Fibroblast of lung (primary cell): ENCODE data around the gene MED15. TPM values are rescaled to one million over a fixed set of nuclear protein-coding genes. Genes with fewer than 3 reads are reported as not detected.

Experiments used
- DNase-seq, 2 donors: peaks; one replicate each; pipeline versions ENCODE4 v3.0.0 to v3.0.0-alpha.2; 2010; ENCODE audit warnings: low read depth in 2 of 2
- H2AFZ ChIP-seq: 2 replicates; pipeline ENCODE4 v1.5.1; 2012; ENCODE audit warnings: low read length, control low read depth, inconsistent platforms
- H3K27ac ChIP-seq: 2 replicates; pipeline ENCODE4 v1.5.1; 2011; ENCODE audit warnings: low read length, control low read depth; ENCODE audit not compliant: insufficient read depth
- H3K27me3 ChIP-seq: 2 replicates; pipeline ENCODE4 v1.5.1; 2011; ENCODE audit warnings: mild to moderate bottlenecking, low read length; ENCODE audit not compliant: control insufficient read depth, insufficient read depth
- H3K36me3 ChIP-seq: 2 replicates; pipeline ENCODE4 v1.5.1; 2011; ENCODE audit warnings: low read length; ENCODE audit not compliant: control insufficient read depth, insufficient read depth
- H3K4me1 ChIP-seq: 2 replicates; pipeline ENCODE4 v1.5.1; 2011; ENCODE audit warnings: low read length; ENCODE audit not compliant: control insufficient read depth, insufficient read depth; ENCODE audit errors: extremely low read depth
- H3K4me2 ChIP-seq: 2 replicates; pipeline ENCODE4 v1.5.1; 2011; ENCODE audit warnings: low read length, control low read depth; ENCODE audit not compliant: insufficient read depth; ENCODE audit errors: extremely low read depth
- H3K4me3 ChIP-seq, 4 experiments: fragments of 200-600 bp in 1 of 4; sonication (generic) in 1 of 4; replicated peaks in 1 of 4; 2 replicates each; pipeline ENCODE4 v1.5.1; 2011 to 2016; ENCODE audit warnings: low read length in 4 of 4, low read depth in 3 of 4, mild to moderate bottlenecking in 3 of 4, control low read depth in 2 of 4, inconsistent platforms in 1 of 4, mixed read lengths in 1 of 4; ENCODE audit not compliant: insufficient read depth in 1 of 4; ENCODE audit errors: control extremely low read depth in 1 of 4
- H3K79me2 ChIP-seq: 2 replicates; pipeline ENCODE4 v1.5.1; 2012; ENCODE audit warnings: mild to moderate bottlenecking, low read length, inconsistent platforms; ENCODE audit not compliant: control insufficient read depth, insufficient read depth
- H3K9ac ChIP-seq: 2 replicates; pipeline ENCODE4 v1.5.1; 2011; ENCODE audit warnings: mild to moderate bottlenecking, low read length, control low read depth; ENCODE audit not compliant: insufficient read depth
- H3K9me3 ChIP-seq: 2 replicates; pipeline ENCODE4 v1.5.1; 2012; ENCODE audit warnings: low read depth, low read length; ENCODE audit not compliant: control insufficient read depth, insufficient read depth
- H4K20me1 ChIP-seq: 2 replicates; pipeline ENCODE4 v1.5.1; 2011; ENCODE audit warnings: low read length; ENCODE audit not compliant: control insufficient read depth, insufficient read depth; ENCODE audit errors: extremely low read depth
- EZH2 ChIP-seq: IDR thresholded peaks from 2 replicates; pipeline ENCODE4 v1.5.1; 2012; ENCODE audit warnings: low read length, control low read depth, mild to moderate bottlenecking; ENCODE audit errors: missing control alignments
- polyA plus RNA-seq, 2 donors: library from polyadenylated mRNA; depleted of rRNA in 1 of 2; stranded (reverse) in 1 of 2; unstranded in 1 of 2; fragments of >200 nt; gene quantifications; 2 replicates each; pipeline ENCODE4 v1.2.1, GENCODE V29; 2011 to 2012; ENCODE audit warnings: missing spikeins in 1 of 2
- total RNA-seq: library from RNA; depleted of rRNA; stranded (reverse); fragments of >200 nt; gene quantifications from 2 replicates; pipeline ENCODE4 v1.2.1, GENCODE V29; 2014
- TF ChIP-seq, protein P1 (sequence below), 2 donors: IDR thresholded peaks in 1 of 2; conservative IDR thresholded peaks in 1 of 2; 1 replicate in 1 of 2; 2 replicates in 1 of 2; pipeline ENCODE4 v1.5.1; 2011 to 2012; ENCODE audit warnings: low read length in 2 of 2, control low read depth in 1 of 2, inconsistent platforms in 1 of 2, low read depth in 1 of 2, mild to moderate bottlenecking in 1 of 2

The MED15 gene
- total and polyA plus RNA-seq, 2 donors (not counting 1 experiment from before 2014, with no cell fraction given), result 28.6 TPM

DNA sequence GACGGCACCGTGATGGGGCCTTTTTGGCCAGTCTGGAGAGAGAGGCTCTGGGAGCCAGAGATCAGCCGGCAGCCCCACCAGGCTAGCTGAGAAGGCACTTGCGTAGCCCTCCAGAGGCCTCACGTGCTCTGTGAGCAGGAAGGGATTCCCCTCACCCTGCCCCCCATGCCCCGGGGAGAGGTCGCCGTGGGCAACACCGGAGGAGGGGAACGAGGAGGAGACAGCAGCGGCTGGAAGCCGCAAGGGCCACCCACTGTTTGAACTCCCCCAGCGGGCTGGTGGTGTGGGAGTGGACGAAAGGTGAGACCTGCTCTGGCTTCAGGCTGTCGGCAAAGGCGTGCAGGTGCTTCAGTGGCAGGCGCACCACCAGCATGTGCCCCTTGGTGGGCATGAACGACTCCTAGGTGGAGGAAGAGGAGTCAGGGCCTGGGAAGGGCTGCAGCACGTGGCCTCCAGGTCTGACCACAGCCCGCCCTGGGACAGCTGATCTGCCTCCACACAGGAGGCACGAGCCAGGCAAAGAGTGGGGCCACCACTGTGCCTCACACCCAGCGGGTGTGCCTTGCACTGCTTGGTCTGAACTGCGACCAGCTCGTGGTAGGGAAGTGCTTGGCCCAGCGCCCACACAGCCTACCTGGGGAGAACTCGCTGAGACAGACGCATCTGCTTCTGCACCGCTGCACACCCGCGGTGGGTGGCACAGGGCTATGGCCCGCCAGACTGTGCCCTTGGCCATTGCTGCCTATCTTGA lies 99.9 kb downstream of the MED15 start:
- no peak for DNase-seq
- Histone ChIP-seq H3K27me3 (peaks cover 8% of the 10 kb centered on the region), H3K4me3 (no peak overlapping the region), H3K9ac (no peak overlapping the region), H3K79me2 (no peaks in the 10 kb centered on the region), H4K20me1 (no peaks in the 10 kb centered on the region), H3K36me3 (no peaks in the 10 kb centered on the region), H3K4me1 (no peaks in the 10 kb centered on the region), H3K9me3 (no peaks in the 10 kb centered on the region), H3K27ac (no peak overlapping the region), H2AFZ (no peak overlapping the region), H3K4me2 (no peak overlapping the region)
- TF ChIP-seq EZH2, result no peak
- TF ChIP-seq, protein P1, sequence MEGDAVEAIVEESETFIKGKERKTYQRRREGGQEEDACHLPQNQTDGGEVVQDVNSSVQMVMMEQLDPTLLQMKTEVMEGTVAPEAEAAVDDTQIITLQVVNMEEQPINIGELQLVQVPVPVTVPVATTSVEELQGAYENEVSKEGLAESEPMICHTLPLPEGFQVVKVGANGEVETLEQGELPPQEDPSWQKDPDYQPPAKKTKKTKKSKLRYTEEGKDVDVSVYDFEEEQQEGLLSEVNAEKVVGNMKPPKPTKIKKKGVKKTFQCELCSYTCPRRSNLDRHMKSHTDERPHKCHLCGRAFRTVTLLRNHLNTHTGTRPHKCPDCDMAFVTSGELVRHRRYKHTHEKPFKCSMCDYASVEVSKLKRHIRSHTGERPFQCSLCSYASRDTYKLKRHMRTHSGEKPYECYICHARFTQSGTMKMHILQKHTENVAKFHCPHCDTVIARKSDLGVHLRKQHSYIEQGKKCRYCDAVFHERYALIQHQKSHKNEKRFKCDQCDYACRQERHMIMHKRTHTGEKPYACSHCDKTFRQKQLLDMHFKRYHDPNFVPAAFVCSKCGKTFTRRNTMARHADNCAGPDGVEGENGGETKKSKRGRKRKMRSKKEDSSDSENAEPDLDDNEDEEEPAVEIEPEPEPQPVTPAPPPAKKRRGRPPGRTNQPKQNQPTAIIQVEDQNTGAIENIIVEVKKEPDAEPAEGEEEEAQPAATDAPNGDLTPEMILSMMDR (conservative IDR thresholded peaks at IDR 0.05 in 1 of 2, IDR thresholded peaks at IDR 0.05 in 1 of 2; ENCODE audit: low read depth in 1 of 2, low read length in 2 of 2), result no peak

DNA sequence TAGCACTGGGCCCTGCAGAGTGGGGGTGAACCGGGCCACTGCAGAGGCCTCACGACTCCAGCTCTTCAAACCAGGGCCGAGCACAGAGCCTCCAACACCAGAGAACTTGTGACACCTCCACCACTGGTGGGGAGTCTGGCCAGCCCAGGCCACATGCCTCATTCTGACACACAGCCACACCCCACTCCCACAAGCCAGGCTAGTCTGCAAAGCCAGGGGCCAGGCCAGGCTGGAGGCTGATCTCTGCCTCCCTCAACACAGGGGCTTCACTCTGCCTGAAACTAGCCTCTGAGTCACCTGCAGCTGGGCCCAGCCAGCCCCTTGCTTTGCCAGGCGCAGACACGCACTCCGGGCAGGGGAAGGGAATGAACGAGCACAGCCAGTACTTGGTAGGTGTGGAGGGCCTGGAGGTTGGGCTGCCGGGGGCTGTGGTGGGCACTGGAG lies 102.9 kb downstream of the MED15 start:
- Histone ChIP-seq H3K27ac (no peak overlapping the region), H3K9me3 (no peaks in the 10 kb centered on the region), H3K9ac (no peak overlapping the region), H2AFZ (no peak overlapping the region), H3K4me3 (no peak overlapping the region), H3K36me3 (no peaks in the 10 kb centered on the region), H4K20me1 (no peaks in the 10 kb centered on the region), H3K4me2 (no peak overlapping the region), H3K79me2 (no peaks in the 10 kb centered on the region), H3K4me1 (no peaks in the 10 kb centered on the region), H3K27me3 (peaks cover 1% of the 10 kb centered on the region)
- peak in 1 of 2 donors; percentile 36 for DNase-seq
- TF ChIP-seq, protein P1 (conservative IDR thresholded peaks at IDR 0.05 in 1 of 2, IDR thresholded peaks at IDR 0.05 in 1 of 2; ENCODE audit: low read depth in 1 of 2, low read length in 2 of 2), result no peak
- TF ChIP-seq EZH2, result no peak

DNA sequence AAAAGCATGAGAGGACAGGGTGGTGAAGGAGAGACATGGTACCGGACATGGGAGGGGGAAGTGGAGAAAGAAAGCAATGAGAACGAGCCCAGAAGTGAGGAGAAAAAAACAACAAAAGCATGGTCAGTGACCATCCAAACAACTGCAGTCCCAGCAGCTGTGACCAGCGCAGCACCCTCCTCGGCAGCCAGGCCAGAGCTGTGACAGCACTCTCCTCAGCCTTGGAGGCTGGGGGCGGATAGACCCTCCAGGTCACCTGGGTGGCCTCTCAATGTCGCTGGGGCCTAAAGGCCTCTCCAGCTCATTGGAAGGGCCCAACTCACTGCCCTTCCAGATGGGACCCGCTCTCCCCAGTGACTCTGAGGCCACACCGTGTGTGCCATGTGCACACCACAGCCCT lies 103.3 kb downstream of the MED15 start:
- Histone ChIP-seq H4K20me1 (no peaks in the 10 kb centered on the region), H3K79me2 (no peaks in the 10 kb centered on the region), H3K27me3 (no peaks in the 10 kb centered on the region), H3K9ac (no peak overlapping the region), H3K4me2 (no peak overlapping the region), H3K36me3 (no peaks in the 10 kb centered on the region), H3K4me1 (no peaks in the 10 kb centered on the region), H2AFZ (no peak overlapping the region), H3K27ac (no peak overlapping the region), H3K9me3 (no peaks in the 10 kb centered on the region), H3K4me3 (no peak overlapping the region)
- TF ChIP-seq EZH2, result no peak
- TF ChIP-seq, protein P1 (conservative IDR thresholded peaks at IDR 0.05 in 1 of 2, IDR thresholded peaks at IDR 0.05 in 1 of 2; ENCODE audit: low read depth in 1 of 2, low read length in 2 of 2), result no peak
- no peak for DNase-seq
